Measurements from ENCODE around the gene TUT1.
"Not testable (repeated sequence)": the region's sequence is repeated elsewhere in the genome, so short reads cannot be mapped to it uniquely, and the experiment has no call there.

The TUT1 gene

DNA sequence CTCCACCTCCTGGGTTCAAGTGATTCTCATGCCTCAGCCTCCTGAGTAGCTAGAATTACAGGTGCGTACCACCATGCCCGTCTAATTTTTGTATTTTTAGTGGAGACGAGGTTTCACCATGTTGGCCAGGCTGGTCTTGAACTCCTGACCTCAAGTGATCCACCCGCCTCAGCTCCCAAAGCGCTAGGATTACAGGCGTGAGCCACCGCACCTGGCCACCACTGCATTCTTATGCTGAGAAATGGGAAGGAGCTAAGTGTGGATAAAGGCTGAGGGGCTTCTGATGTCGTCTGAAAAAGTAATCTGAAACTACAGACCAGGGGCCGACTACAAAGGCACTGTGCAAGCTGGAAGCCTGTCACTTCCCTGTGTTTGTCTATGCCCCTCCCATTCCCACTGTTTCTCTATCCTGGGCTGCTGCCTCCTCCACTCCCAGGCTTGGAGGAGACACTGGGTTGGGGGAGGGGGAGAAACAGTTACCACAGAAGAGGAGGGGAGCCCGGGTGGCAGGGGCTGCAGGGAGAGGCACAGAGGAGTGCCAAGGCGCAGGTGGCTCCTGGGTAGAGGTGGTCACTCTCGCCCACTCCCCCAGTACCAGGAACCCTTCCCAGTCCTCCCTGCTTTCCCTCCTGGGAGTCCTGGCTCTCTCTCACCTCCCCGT is 13.3 kb upstream of the TUT1 start:
- no peak for DNase-seq

- no peak for DNase-seq
Measured at GRCh38 chr11:62603776-62604299, 12.5 kb upstream of the TUT1 start.

GRCh38 chr11:62603072-62603408 is 11.7 kb upstream of the TUT1 start:
- no peak for DNase-seq

GRCh38 chr11:62602141-62603071 is 11.1 kb upstream of the TUT1 start:
- DNase-seq, result no peak

GRCh38 chr11:62601372-62602140 is 10.2 kb upstream of the TUT1 start, which contains the start of gene MTA2:
Gene MTA2, minus strand, starts transcription at chr11:62601865. Its CDS starts 415 bp downstream, at chr11:62601450.
- DNase-seq, result peak; percentile 93

DNA sequence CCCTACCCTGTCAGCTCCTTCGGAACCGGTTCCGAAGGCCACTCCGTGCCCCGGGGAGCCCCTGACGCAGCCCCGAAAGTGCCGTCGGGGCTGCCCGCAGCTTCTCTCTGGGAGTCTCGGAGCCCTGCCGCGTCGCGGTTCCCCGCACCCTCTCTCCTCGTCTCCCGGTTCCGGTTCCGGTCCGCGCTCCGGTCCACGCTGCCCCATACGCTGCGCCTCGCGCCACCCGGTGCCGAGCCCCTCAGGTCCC is 9.7 kb upstream of the TUT1 start:
- no peak for DNase-seq

- DNase-seq, result no peak
Measured at GRCh38 chr11:62600367-62601121, 9.2 kb upstream of the TUT1 start.

DNA sequence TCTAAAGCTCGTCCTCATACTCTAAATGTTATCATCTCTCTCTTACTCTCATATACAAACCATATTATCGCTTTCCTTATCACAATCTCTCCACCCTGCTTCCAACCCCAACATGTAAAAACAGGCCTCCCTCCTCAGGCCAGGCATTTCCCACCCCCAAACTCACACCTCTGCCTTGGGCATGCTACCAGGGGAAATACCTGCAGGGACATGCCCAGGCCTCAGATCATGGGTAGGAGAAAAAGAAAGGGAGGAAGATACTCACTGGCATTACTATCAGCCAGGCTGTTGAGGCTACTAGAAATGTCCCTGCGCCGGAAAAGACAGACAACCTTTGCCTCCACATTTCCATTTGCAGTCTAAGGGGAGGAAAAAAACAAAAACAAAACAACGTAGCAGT is 8.6 kb upstream of the TUT1 start:
- DNase-seq, result no peak

- DNase-seq, result peak; percentile 93
Measured at GRCh38 chr11:62599069-62599696, 7.9 kb upstream of the TUT1 start.

GRCh38 chr11:62595124-62595523 is 3.8 kb upstream of the TUT1 start:
- no peak for DNase-seq

GRCh38 chr11:62593434-62594044 is 2.2 kb upstream of the TUT1 start:
- DNase-seq, result peak; percentile 33

DNA sequence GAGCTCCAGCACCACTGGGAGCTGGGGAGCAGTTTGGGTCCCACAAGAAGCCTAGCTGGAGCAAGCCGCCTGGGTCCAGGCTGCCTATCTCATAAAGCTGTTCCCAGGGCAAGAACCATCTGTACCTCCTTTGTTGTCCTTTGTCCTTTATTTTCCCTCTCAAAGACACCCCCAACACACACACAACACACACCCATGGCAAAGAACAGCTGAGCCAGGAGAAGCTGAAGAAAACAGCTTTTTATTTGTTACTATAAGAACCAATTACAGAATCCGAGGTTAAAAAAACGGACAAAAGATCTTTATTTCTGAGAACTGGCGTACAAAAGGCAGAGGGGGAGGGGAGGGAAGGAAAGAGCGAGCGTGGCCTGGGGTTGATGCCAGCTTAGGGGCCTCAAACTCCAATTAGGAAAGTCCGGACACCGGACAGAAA is 1.7 kb upstream of the TUT1 start:
- DNase-seq, result no peak

- DNase-seq, result no peak
Measured at GRCh38 chr11:62592146-62592815, 958 bp upstream of the TUT1 start.

- no peak for DNase-seq
Measured at GRCh38 chr11:62588966-62589637, 2.2 kb downstream of the TUT1 start.

GRCh38 chr11:62585356-62585755 is 6.0 kb downstream of the TUT1 start:
- DNase-seq, result not testable (repeated sequence)

DNA sequence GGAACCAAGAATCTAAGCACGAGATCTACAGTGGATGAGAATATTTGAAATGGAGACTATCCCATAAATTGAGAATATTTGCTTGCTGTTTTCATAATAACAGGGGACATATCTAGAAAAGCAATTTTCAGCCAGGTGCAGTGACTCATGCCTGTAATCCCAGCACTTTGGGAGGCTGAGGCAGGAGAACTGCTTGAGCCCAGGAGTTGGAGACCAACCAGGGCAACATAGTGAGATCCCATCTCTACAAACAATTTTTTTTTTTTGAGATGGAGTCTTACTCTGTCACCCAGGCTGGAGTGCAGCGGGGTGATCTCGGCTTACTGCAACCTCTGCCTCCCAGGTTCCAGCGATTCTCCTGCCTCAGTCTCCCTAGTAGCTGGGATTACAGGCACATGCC is 9.6 kb downstream of the TUT1 start:
- not testable (repeated sequence) for DNase-seq

GRCh38 chr11:62580959-62581715 is 10.2 kb downstream of the TUT1 start:
- DNase-seq, result no peak

DNA sequence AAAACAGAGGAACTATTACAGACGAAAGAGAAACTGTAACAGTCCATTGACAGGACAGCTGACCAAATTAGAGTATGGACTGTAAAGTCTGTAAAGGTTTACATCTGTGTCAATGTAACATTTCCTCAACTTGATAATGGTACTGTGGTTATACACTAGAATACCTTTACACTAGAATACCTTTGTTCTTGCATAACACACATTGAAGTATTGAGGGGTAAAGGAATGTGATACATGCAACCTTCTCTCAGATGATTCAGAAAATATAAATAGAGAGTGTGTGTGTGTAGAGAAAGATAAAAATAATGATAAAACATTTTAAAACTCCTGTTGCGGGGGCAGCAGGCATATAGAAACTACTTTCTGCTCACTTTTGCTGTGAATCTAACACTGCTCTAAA is 12.1 kb downstream of the TUT1 start:
- DNase-seq, result no peak

- no peak for DNase-seq
Measured at GRCh38 chr11:62578541-62578940, 12.8 kb downstream of the TUT1 start.
